Measurements from ENCODE around the gene KRT82.

DNA sequence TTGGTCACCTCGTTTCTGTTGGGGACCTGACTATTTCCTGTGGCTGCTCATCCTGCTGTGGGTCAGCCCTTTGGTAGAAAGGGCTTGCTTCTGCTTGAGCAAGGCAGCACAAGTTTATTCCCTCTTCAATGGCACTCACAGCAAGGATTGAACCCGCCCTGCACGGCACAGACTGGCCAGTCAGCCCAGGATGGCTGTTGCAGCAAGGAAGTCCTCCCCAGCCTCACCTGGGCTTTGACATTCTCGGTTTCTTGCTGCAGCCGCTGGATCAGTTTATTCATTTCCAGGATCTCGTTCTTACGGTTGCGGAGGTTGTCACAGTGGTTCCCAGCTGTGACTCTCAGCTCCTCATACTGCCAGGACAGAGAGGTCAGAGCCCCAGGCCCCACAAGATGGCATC lies 9.5 kb downstream of the KRT82 start:
- TF ChIP-seq EP300 (IDR thresholded peaks at IDR 0.05) (no peak), CEBPB (IDR thresholded peaks at IDR 0.05) (no peak), RAD21 (conservative IDR thresholded peaks at IDR 0.05 in 1 of 2, IDR thresholded peaks at IDR 0.05 in 1 of 2) (no peak), HOXA7 (CRISPR knock-in tag; IDR thresholded peaks at IDR 0.05) (no peak)
- TF ChIP-seq, protein P1, sequence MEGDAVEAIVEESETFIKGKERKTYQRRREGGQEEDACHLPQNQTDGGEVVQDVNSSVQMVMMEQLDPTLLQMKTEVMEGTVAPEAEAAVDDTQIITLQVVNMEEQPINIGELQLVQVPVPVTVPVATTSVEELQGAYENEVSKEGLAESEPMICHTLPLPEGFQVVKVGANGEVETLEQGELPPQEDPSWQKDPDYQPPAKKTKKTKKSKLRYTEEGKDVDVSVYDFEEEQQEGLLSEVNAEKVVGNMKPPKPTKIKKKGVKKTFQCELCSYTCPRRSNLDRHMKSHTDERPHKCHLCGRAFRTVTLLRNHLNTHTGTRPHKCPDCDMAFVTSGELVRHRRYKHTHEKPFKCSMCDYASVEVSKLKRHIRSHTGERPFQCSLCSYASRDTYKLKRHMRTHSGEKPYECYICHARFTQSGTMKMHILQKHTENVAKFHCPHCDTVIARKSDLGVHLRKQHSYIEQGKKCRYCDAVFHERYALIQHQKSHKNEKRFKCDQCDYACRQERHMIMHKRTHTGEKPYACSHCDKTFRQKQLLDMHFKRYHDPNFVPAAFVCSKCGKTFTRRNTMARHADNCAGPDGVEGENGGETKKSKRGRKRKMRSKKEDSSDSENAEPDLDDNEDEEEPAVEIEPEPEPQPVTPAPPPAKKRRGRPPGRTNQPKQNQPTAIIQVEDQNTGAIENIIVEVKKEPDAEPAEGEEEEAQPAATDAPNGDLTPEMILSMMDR (IDR thresholded peaks at IDR 0.05), result no peak
